Midbrain (tissue), 1 donor: Measurements from ENCODE around the gene MT1F.
A peak's percentile ranks its signal among the peaks of the same experiment; 100 is the strongest.
"Not testable (repeated sequence)": the region's sequence is repeated elsewhere in the genome, so short reads cannot be mapped to it uniquely, and the experiment has no call there.

Source experiments
- DNase-seq: peaks from one replicate; lab custom pipeline; 2025; lab: John Stamatoyannopoulos, UW

Gene MT1F

DNA sequence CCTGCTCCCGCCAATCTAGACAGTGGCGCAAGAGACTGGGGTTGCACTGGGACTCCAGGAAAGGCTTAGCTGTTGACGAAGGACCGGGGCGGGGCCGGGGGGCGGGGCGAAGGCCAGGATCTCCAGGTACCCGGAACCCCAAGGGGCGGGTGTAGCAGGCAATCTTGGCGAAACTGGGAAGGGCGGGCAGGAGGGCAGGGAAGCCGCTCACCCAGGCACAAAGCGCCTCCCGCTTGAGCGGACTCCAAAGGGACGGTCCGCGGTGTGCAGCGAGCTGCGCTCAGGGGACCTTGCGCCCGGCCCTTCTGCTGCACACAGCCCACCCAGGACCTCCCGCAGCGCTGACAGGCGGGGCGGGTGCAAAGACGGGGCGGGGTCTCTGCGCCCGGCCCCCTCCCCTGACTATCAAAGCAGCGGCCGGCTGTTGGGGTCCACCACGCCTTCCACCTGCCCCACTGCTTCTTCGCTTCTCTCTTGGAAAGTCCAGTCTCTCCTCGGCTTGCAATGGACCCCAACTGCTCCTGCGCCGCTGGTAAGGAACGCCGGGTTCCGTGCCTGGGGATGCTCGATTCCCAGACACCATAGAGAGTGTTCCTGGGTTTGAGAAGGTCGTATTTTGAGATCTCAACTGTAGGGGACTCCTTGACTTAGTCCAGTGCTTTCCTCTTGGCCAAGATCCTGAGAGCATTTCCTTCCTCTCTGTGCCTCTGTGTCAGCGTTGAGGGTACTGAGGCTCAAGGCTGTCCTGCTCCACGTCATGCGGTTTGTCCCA is at the start of gene MT1F:
TSS of gene MT1F (plus strand) at position 405 of the 772 bp plus-strand sequence. CDS start at position 505, 100 bp downstream.
- peak; percentile 36 for DNase-seq

DNA sequence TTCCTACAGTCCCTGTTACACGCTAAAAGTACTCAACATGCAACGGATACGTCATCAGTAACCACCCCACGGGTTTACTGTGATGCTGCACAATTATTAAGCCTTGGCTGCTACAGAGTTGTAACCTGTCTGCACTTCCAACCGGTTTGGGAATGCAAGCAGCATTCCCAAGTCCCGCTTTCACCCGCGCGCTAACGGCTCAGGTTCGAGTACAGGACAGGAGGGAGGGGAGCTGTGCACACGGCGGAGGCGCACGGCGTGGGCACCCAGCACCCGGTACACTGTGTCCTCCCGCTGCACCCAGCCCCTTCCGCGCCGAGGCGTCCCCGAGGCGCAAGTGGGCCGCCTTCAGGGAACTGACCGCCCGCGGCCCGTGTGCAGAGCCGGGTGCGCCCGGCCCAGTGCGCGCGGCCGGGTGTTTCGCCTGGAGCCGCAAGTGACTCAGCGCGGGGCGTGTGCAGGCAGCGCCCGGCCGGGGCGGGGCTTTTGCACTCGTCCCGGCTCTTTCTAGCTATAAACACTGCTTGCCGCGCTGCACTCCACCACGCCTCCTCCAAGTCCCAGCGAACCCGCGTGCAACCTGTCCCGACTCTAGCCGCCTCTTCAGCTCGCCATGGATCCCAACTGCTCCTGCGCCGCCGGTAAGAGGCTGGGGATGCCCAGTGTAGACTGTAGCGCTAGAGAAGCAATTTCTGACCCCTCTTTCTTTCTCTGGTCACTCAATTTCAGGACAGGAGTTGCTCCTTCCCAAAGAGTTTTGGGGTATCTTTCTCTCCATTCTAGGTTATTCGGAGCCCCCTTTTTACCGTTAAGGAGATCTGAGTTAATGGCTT is 49.5 kb upstream of the MT1F start, which contains the start of gene MT2A:
TSS of gene MT2A (plus strand) at position 542 of the 833 bp plus-strand sequence. CDS start at position 614, 72 bp downstream.
- peak; percentile 94 for DNase-seq

DNA sequence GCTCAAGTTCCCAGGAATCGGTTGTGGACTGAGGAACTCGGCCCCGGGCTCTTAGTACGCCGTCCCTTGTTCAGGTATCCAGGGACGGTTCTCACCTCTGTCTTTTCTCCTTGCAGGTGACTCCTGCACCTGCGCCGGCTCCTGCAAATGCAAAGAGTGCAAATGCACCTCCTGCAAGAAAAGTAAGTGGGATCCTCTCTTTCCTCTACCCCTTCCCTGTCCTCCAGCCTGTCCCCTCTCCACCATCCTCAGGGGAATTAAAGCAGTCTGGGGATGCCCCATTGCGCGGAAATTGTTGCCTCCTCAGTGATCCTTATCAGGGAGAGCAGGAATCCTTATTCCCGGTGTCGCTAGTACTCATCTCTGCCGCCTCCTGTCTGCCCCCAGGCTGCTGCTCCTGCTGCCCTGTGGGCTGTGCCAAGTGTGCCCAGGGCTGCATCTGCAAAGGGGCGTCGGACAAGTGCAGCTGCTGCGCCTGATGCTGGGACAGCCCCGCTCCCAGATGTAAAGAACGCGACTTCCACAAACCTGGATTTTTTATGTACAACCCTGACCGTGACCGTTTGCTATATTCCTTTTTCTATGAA is 48.8 kb upstream of the MT1F start:
- no peak for DNase-seq

DNA sequence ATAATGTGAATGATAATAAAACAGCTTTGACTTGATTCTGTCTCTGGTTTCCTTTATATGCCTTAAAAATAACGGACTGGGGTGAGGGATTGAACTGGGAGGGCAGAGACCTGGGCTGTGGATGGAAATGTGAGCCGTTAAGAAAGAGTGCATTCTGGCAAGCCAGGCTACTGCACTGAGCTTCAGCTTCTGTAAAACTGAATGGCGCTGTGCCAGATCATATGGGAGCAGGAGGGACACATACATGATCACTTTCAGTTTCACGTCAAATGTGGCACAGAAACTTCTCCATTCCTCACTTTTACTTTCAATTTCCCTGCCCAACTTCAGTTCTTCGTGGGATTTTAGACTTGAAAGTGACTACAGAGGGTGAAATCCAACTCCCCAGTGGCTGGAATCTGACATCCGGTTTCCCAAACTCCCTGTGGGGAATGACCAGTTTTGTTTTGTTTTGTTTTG is 48.3 kb upstream of the MT1F start:
- peak; percentile 76 for DNase-seq

DNA sequence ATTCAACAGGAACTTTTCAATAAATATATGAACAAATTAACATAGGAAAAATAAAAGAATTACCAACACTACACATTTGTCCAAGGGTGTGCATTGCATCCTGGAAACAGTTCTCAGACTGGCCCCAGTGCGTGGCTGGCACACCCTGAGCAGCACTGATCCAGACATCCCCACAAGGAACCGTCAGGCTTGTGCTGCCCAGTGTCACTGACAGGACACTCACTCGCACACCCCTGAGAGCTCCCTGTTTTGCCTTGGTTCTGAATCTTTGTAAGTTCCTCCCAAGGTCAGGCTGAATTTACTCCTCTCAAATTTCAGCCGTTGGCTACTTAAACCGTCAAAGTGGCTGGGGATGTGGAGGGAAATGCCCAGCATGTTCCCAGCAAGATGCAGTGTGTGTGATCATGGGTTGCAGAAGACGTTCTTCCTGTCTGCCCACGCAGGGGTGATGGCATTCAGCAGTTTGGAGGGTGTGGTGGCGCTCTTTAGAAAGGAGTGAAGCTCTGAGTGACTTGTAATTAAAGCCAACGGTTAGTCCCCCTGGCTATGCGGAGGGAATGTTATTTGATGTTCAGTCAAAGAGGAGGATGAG is 47.6 kb upstream of the MT1F start:
- peak; percentile 59 for DNase-seq

DNA sequence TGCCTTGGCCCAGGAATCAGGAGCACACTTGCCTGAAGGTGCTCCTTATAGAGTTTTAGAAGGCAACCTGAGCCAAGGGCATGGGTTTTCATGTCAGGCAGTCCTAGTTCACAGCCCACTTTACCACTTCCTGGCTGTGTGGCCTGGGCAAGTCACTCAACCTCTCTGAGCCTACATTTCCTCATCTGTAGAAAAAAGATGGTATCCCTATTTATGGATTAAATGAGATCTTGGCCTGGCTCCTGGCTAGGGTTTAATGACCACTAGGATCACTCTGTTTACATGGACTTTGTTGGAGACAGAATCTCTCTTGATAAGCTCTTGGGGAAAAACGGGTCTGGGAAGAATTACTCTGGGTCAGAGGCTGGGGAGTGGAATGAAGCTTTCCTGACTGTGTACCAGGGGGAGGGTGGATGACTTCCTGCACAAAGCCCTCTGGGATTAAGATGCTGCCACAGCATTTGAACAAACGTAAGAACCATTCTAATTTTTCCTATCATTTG is 47.1 kb upstream of the MT1F start:
- DNase-seq = no peak

DNA sequence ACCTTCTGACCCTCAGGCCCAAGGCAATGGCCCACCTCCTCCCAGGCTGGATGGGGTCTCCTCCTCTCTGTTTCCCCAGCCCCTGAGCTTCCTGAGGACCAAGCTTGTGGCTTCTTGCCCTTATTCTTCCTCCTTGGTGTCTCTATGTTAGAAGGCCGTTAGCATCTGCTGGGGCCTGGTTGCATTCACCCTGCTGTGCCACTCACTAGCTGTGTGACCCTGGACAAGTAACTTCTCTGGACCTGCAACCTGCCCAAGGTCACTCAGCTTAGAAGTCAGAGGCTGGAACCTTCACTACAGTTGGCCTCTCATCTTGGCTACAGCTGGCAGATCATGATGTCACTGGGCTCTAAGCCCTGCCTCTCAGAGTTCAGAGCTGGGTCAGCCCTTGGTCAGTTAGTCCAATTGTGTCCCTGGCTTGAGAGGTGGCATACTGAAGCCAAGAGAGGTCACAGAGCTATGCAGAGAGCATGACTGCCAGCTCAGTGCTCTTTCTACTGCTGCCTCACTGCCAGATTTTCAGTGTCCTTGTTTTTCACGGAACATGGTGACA is 46.4 kb upstream of the MT1F start:
- peak; percentile 40 for DNase-seq

DNA sequence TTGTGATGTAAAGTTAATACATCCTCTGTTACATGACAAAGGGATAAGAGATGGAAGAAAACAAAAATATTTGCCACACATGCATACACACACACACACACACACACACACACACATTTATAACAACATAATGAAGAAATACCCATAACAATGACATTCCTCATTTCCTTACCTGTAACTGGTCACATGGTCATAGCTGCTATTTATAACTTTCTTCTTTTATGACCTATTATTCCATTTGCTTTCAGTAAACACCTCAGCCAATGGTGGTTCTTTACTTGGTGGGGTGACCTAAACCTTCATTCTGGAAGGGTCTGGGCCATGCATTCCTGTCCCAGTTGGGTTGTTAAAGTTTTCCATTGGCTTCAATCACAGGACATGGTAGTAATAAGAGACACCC is 44.1 kb upstream of the MT1F start:
- no peak for DNase-seq

DNA sequence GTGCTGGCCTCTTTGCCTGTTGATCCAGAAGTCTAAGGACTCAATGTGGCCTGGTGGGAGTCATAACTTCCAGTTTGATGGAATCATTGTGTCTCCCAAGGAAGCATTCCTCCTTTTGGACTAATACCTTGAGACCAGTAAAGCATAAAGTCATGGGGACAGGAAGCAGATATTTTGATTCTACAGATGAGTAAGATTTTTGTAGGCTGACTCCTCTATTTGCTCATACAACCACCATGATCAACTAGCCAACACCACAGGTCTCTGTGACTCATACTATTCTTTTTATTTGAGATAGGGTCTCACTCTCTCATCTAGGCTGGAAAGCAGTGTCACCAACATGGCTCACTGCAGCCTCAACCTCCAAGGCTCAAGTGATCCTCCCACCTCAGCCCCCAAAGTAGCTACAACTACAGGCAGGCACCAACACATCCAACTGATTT is 43.2 kb upstream of the MT1F start:
- DNase-seq = no peak

DNA sequence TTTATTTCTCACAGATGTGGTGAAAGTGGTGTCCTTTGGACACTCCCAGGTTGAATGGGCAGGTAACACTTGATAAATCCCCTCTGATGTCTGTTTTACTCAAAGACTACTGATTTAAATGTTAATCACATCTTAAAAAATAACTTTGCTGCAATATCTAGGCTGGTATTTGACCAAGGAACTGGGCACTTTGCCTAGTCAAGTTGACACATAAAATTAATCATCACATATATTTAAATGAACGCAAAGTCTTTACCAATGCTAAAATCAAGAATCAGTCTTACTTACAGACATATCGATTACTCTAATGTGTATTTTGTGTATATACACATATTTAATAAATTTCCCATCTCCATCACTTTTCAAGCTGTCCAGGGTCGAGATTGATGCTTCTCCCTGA is 42.4 kb upstream of the MT1F start:
- no peak for DNase-seq

DNA sequence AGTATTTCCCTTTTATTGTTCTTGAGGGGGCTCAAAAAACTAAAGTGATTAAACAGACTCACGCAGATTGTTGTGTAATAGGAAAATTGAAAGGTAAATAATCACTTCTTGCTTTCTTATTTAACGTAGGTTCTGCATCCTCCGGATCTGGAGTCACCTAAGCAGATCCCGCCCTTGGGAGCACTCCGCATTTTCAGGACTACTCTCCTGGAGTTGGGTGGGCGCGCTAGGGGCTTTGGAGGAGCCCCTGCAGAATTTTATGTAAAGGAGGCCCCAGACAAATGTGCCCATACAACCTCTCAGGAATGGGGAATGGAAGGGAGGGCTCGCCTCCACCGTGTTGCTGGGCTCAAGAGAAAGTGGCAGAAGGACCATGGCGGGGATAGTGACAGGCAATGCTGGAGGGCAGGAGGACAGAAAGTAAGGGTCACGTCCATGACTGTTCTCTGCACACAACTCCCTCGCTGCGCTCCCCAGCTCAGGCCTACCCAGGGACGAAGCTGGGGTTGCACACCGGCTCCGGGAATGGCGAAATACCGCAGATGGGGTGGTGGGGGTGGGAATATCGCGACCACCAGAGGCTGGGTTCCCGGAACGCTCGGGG is 41.0 kb upstream of the MT1F start:
- DNase-seq = no peak

DNA sequence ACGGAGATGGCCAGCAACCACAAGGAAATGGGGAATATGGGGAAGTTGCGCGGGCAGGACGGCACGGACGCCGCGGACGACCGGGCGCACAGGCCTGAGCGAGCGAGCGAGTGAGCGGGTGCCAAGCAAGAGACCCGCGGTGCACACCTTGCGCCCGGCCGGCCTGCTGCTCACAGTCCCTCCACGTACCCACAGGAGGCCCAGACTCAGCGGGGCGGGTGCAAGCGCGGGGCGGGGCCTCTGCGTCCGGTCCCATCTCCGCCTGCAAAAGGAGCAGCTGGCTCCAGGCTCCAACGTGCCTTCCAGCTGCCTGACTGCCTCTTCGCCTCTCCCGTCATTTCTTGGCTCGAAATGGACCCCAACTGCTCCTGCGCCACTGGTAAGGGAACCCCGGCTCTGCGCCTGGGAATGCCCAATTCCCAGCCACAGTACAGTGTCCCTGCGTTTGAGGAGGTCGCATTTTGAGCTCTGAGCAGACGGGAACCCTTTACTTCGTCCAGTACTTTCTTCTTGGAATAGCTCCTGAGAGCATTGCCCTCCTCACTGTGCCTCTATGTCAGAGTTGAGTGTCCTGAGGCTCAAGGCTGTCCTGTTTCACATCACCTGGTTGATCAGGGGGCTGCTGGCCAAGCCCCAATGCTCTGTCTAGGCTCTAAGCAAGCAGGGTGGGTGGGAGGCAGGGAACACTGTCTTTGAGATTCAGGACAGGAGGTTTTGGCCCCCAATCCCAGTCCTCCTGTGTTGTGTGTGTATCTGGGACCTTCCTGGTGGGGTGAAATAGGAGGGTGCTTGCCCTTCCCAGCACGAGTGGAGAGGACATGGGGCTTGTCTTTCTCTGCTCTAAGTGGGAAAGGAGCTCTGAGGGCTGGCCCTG is 40.3 kb upstream of the MT1F start:
- DNase-seq = no peak

DNA sequence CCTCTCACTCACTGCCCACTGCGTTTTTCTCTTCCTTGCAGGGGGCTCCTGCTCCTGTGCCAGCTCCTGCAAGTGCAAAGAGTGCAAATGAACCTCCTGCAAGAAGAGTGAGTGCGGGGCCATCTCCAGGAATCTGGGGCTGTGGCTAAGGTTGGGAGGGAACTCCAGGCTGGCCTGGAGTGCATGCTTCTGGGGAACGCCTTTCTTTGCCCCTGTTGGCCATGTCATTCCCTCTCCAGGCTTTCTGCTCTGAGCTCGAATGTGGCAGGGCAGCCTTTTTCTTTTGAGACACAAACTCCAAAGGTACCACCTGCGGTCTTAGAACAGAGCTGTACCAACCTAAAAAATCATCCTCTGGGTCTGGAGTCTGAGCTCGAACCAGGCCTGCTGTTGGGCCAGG is 39.6 kb upstream of the MT1F start:
- no peak for DNase-seq

DNA sequence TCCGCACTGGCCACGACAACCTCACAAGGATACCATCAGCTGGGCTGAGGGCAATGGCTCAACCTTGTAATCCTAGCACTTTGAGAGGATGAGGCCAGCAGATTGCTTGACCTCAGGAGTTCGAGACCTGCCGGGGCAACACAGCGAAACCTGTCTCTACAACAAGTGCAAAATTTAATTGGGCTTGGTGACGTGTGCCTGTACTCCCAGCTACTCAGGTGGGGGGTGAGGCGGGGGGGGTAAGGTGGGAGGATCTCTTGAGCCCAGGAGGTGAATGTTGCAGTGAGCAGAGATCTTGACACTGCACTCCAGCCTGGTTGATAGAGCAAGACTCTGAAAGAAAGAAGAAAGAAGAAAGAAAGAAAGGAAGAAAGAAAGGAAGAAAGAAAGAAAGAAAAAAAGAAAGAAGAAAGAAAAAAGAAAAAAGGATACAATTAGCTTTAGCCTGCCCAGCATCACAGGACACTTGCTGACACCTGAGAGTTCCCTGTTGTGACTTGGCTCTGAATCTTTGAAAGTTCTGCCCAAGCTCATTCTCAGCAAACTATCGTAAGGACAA is 37.3 kb upstream of the MT1F start:
- DNase-seq = no peak

DNA sequence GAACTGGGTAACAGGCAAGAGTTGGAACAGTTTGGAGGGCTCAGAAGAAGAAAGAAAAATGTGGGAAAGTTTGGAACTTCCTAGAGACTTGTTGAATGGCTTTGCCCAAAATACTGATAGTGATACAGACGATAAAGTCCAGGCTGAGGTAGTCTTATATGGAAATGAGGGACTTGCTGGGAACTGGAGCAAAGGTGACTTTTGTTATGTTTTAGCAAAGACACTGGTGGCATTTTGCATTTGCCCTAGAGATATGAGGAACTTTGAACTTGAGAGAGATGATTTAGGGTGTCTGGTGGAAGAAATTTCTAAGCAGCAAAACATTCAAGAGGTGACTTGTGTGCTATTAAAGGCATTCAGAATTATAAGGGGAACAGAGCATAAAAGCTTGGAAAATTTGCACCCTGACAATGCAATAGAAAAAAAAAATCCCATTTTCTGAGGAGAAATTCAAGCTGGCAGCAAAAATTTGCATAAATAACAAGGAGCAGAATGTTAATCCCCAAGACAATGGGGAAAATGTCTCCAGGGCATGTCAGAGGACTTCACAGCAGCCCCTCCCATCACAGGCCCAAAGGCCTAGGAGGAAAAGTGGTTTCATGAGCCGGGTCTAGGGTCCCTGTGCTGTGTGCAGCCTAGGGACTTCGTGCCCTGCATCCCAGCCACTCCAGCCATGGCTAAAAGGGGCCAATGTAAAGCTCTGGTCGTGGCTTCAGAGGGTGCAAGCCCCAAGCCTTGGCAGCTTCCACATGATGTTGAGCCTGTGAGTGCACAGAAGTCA is 35.9 kb upstream of the MT1F start:
- not testable (repeated sequence) for DNase-seq

DNA sequence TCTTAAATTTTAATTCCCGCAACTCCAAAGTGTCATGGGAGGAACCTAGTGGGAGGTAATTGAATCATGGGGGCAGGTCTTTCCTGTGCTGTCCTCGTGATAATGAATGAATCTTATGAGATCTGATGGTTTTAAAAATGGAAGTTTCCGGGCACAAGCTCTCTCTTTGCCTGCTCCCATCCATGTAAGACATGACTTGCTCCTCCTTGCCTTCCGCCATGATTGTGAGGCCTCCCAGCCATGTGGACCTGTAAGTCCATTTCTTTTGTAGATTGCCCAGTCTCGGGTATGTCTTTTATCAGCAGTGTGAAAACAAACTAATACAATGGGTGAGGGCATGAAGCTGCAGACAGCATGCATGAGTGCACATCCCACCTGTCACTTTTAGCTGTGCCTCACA is 34.6 kb upstream of the MT1F start:
- not testable (repeated sequence) for DNase-seq

DNA sequence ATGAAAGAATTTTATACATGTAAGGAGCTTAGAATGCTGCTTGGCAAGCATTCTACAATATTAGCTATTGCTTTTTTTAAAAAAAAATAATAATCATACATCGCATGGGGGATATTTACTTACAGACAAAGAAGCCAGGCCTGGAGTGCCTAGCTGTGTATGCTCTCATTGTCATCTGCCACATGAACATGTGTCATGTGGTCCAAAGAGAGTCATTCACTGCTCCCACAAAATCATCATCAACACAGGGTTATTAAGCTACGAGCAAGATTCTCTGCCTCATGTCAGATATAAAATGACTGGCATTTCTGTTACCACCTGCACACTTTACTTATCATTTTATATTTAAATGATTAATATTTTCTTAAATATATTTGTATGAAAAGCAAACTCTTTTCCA is 34.1 kb upstream of the MT1F start:
- no peak for DNase-seq

DNA sequence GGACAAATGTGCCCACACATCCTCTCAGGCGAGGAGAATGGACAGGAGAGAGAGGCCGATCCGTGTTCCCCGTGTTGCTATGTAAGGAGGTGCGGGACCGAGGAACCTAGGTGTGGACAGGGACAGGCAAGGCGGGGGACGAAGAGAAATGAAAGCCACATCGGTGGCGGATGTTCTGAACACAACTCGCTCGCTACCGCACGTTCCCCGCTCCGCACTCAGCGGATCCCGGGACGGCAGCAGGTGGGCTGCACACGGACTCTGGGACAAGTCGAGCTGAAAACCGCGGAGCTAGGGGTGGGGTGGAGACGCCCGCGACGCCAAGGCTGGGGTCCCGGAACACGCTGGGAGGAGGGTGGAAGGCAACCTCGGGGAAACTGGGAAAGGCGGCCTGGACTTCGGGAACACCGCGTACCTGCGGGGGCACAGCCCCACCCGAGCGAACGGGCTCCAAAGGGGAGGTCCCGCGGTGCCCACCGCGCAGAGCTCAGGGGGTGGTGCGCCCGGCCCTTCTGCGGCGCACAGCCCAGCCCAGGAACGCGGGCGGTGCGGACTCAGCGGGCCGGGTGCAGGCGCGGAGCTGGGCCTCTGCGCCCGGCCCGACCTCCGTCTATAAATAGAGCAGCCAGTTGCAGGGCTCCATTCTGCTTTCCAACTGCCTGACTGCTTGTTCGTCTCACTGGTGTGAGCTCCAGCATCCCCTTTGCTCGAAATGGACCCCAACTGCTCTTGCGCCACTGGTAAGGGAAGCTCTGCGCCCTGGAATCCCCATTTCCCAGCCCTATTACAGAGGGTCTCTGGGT is 32.4 kb upstream of the MT1F start, which contains the start of gene MT1E:
TSS of gene MT1E (plus strand) at position 642 of the 803 bp plus-strand sequence. CDS start at position 713, 71 bp downstream.
- DNase-seq = peak; percentile 68
